Heart left ventricle (tissue), 13 donors: Measurements from ENCODE around the gene ACOT2.
"Not testable (repeated sequence)": the region's sequence is repeated elsewhere in the genome, so short reads cannot be mapped to it uniquely, and the experiment has no call there.

Experiments
- POLR2A ChIP-seq, 2 donors: fragments of 450-650 bp; IDR thresholded peaks; one replicate each; pipeline ENCODE4 v1.6.1; 2017; ENCODE audit warnings: antibody characterized with exemption in 2 of 2, mild to moderate bottlenecking in 2 of 2, moderate library complexity in 2 of 2
- TF ChIP-seq, protein P1 (sequence below), 12 donors: fragments of 200-600 bp; sonication (generic) in 4 of 12; IDR thresholded peaks; one replicate each; pipeline versions ENCODE4 v1.5.0 to v1.8.0; 2018 to 2022; ENCODE audit warnings: antibody characterized with exemption in 12 of 12, mild to moderate bottlenecking in 5 of 12
- donor health status: ischemic (EF 13 %, LVEDD 7.1; RV severe dilation, severe dysfunction).
- donor health status: DM: no; HTN: yes; CAD: no.
- donor health status: DM: no; HTN: no; CAD: no.
- donor health status: ischemic (EF 25% LVEDD 6.9; RV normal size, moderate dysfunction).
- donor health status: ischemic (EF 25% LVEDD 5.7; RV mildly dilated, moderate dysfunction).
- donor health status: ischemic (EF 35%, LVEDD 5.7; RV mildly dilated, moderate dysfunction).
- donor health status: nonischemic (EF 11% LVEDD 7.7; RV severe dilation, severe dysfunction).
- donor health status: DM: yes; HTN: yes; CAD: no.
- donor health status: PGD.
- donor health status: ischemic (EF 29% LVEDD 5.4; RV normal size, mild dysfunction).
- donor health status: nonischemic (EF 23%, LVEDD 6.1; RV moderate dilation, normal function).

- TF ChIP-seq, protein P1, sequence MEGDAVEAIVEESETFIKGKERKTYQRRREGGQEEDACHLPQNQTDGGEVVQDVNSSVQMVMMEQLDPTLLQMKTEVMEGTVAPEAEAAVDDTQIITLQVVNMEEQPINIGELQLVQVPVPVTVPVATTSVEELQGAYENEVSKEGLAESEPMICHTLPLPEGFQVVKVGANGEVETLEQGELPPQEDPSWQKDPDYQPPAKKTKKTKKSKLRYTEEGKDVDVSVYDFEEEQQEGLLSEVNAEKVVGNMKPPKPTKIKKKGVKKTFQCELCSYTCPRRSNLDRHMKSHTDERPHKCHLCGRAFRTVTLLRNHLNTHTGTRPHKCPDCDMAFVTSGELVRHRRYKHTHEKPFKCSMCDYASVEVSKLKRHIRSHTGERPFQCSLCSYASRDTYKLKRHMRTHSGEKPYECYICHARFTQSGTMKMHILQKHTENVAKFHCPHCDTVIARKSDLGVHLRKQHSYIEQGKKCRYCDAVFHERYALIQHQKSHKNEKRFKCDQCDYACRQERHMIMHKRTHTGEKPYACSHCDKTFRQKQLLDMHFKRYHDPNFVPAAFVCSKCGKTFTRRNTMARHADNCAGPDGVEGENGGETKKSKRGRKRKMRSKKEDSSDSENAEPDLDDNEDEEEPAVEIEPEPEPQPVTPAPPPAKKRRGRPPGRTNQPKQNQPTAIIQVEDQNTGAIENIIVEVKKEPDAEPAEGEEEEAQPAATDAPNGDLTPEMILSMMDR (IDR thresholded peaks at IDR 0.05): not testable (repeated sequence)
- not testable (repeated sequence) for TF ChIP-seq POLR2A (IDR thresholded peaks at IDR 0.05)
These were observed 6.3 kb upstream of the ACOT2 start for GRCh38 chr14:73562696-73563095.
